GM23338 (cell line): ENCODE data around the gene KRT38. TPM values are rescaled to one million over a fixed set of nuclear protein-coding genes. Genes with fewer than 3 reads are reported as not detected.

ENCODE experiments used
- ATAC-seq: fragments of 200-7000 bp; cut with Tn5 transposase; 3 replicates; pipeline ENCODE4 v1.9.1; 2020
- DNase-seq: peaks from one replicate; pipeline ENCODE4 v3.0.0-alpha.2; 2015; ENCODE audit warnings: low spot score
- H2AFZ ChIP-seq: fragments of 200-600 bp; sonication (generic); 2 replicates; pipeline ENCODE4 v1.8.0; 2016; ENCODE audit warnings: antibody characterized with exemption, mild to moderate bottlenecking, moderate library complexity
- H3F3A ChIP-seq: fragments of 200-600 bp; sonication (generic); replicated peaks from 2 replicates; pipeline ENCODE4 v1.8.0; 2017; ENCODE audit warnings: antibody characterized with exemption, mixed run types, low read depth
- H3K27ac ChIP-seq: fragments of 200-600 bp; sonication (generic); 2 replicates; pipeline ENCODE4 v1.6.1; 2016; ENCODE audit warnings: low read depth
- H3K27me3 ChIP-seq: fragments of 200-600 bp; sonication (generic); 2 replicates; pipeline ENCODE4 v1.8.0; 2016; ENCODE audit warnings: mild to moderate bottlenecking, mixed run types, moderate library complexity; ENCODE audit not compliant: insufficient read depth
- H3K36me3 ChIP-seq: fragments of 200-600 bp; sonication (generic); 2 replicates; pipeline ENCODE4 v1.8.0; 2016; ENCODE audit warnings: mild to moderate bottlenecking; ENCODE audit not compliant: insufficient read depth
- H3K4me1 ChIP-seq: fragments of 200-600 bp; sonication (generic); 2 replicates; pipeline ENCODE4 v1.8.0; 2016; ENCODE audit warnings: mild to moderate bottlenecking, moderate library complexity; ENCODE audit not compliant: insufficient read depth
- H3K4me2 ChIP-seq: fragments of 200-600 bp; sonication (generic); 2 replicates; pipeline ENCODE4 v1.7.1; 2017; ENCODE audit warnings: mixed run types
- H3K4me3 ChIP-seq: fragments of 200-600 bp; sonication (generic); 2 replicates; pipeline ENCODE4 v1.6.1; 2016; ENCODE audit warnings: mixed run types
- H3K79me2 ChIP-seq: fragments of 200-600 bp; sonication (generic); replicated peaks from 2 replicates; pipeline ENCODE4 v1.8.0; 2017; ENCODE audit warnings: mild to moderate bottlenecking; ENCODE audit not compliant: insufficient read depth
- H3K9me2 ChIP-seq: fragments of 200-600 bp; sonication (generic); 2 replicates; pipeline ENCODE4 v1.8.0; 2017; ENCODE audit not compliant: insufficient read depth
- H4K20me1 ChIP-seq: fragments of 200-600 bp; sonication (generic); replicated peaks from 2 replicates; pipeline ENCODE4 v1.8.0; 2017; ENCODE audit warnings: mild to moderate bottlenecking; ENCODE audit not compliant: insufficient read depth
- H3K27ac Mint-ChIP-seq: 2 replicates; pipeline ENCODE4 v1.8.0; 2020; ENCODE audit warnings: inconsistent platforms, mild to moderate bottlenecking, moderate library complexity, mixed read lengths
- H3K27me3 Mint-ChIP-seq: 3 replicates; pipeline ENCODE4 v1.8.0; 2022; ENCODE audit warnings: low read depth, mild to moderate bottlenecking, moderate library complexity, mixed read lengths, inconsistent platforms; ENCODE audit not compliant: insufficient read depth, poor library complexity
- H3K36me3 Mint-ChIP-seq: 3 replicates; pipeline ENCODE4 v1.8.0; 2021; ENCODE audit warnings: low read depth, mild to moderate bottlenecking, inconsistent platforms, moderate library complexity, mixed read lengths
- H3K4me1 Mint-ChIP-seq: 3 replicates; pipeline ENCODE4 v1.8.0; 2020; ENCODE audit warnings: mild to moderate bottlenecking, inconsistent platforms, mixed read lengths
- H3K4me3 Mint-ChIP-seq: 3 replicates; pipeline ENCODE4 v1.8.0; 2021; ENCODE audit warnings: moderate library complexity, mild to moderate bottlenecking, inconsistent platforms, mixed read lengths
- H3K9me3 Mint-ChIP-seq: 3 replicates; pipeline ENCODE4 v1.8.0; 2020; ENCODE audit warnings: moderate library complexity, mild to moderate bottlenecking, inconsistent platforms, mixed read lengths
- CTCF ChIP-seq, 2 experiments: fragments of 200-600 bp in 1 of 2; sonication (generic) in 1 of 2; conservative IDR thresholded peaks; 2 replicates each; pipeline versions ENCODE4 v1.5.1 to v1.6.1; 2016 to 2017; ENCODE audit warnings: antibody characterized with exemption in 2 of 2, low read depth in 2 of 2, mild to moderate bottlenecking in 2 of 2, moderate library complexity in 1 of 2
- ETS1 ChIP-seq: IDR thresholded peaks from 2 replicates; pipeline ENCODE4 v1.6.1; 2016; ENCODE audit warnings: antibody characterized with exemption
- ZNF462 ChIP-seq: fragments of 250-450 bp; sonication (Bioruptor Pico); IDR thresholded peaks from 2 replicates; pipeline ENCODE4 v1.5.0; 2020; ENCODE audit warnings: mild to moderate bottlenecking, moderate library complexity
- polyA plus RNA-seq: library from polyadenylated mRNA; unstranded; fragments of >200 nt; fragmentation: Nextera tagmentation; extraction: Ambion mirVana; gene quantifications from 2 replicates; pipeline ENCODE4 v1.2.1, GENCODE V29; 2016
- small RNA-seq: library from RNA; depleted of rRNA; stranded (forward); fragments of <200 nt; gene quantifications from one replicate; pipeline ENCODE3, GENCODE V24; 2014; ENCODE audit warnings: low replicate concordance
- total RNA-seq: library from RNA; depleted of rRNA; stranded (reverse); fragments of >200 nt; shearing (Covaris generic); gene quantifications from 2 replicates; pipeline ENCODE4 v1.2.3, GENCODE V29; 2014; rRNA removed

The KRT38 gene
- total and polyA plus RNA-seq, 2 experiments from 2014 or later: not detected

- no peak for TF ChIP-seq ETS1
- no peak for TF ChIP-seq CTCF (conservative IDR thresholded peaks at IDR 0.05; ENCODE audit: low read depth in 2 of 2)
Observed at GRCh38 chr17:41387670-41388069, 53.1 kb downstream of the KRT38 start (continued).

GRCh38 chr17:41386227-41386626, 54.6 kb downstream of the KRT38 start:
- H3K27ac ChIP-seq: no peak overlapping the region
- no peaks in the 10 kb centered on the region for H3K4me1 ChIP-seq
- no peak overlapping the region for H3K4me2 ChIP-seq
- Mint-ChIP-seq H3K4me3 (no peak overlapping the region), H3K4me1 (no peaks in the 10 kb centered on the region), H3K36me3 (no peaks in the 10 kb centered on the region; the same call in 2 of the 3 replicates), H3K27me3 (peaks cover 2% of the 10 kb centered on the region), H3K9me3 (peaks cover 9% of the 10 kb centered on the region; the same call in 2 of the 3 replicates), H3K27ac (no peak overlapping the region)
- DNase-seq: no peak
- H3K79me2 ChIP-seq: no peaks in the 10 kb centered on the region
- H2AFZ ChIP-seq: no peak overlapping the region
- no peaks in the 10 kb centered on the region for H3K36me3 ChIP-seq
- no peaks in the 10 kb centered on the region for H4K20me1 ChIP-seq
- peaks cover 7% of the 10 kb centered on the region for H3K9me2 ChIP-seq
- H3K4me3 ChIP-seq: no peak overlapping the region
- H3F3A ChIP-seq: no peaks in the 10 kb centered on the region
- no peak for TF ChIP-seq ZNF462
- H3K27me3 ChIP-seq: no peaks in the 10 kb centered on the region
- ATAC-seq: no peak

Small RNA genes within 50 kb of the gene (small RNA-seq; reads per million reads assigned to genes)
- 5.9 reads per million, percentile 94 among the genes with 10 or more reads in this experiment for gene RNU2-32P

Other genes with a start within 250 kb of the KRT38 start
- not detected in 2 replicates for gene KRTAP9-2, start 214.3 kb downstream of the KRT38 start, total RNA-seq
- not detected in 2 replicates for gene KRTAP9-2, start 214.3 kb downstream of the KRT38 start, polyA plus RNA-seq
- not detected in 2 replicates for gene KRTAP9-3, start 208.5 kb downstream of the KRT38 start, total RNA-seq
- not detected in 2 replicates for gene KRTAP9-3, start 208.5 kb downstream of the KRT38 start, polyA plus RNA-seq
- gene KRTAP9-8, start 203.0 kb downstream of the KRT38 start, total RNA-seq: not detected in 2 replicates
- not detected in 2 replicates for gene KRTAP9-8, start 203.0 kb downstream of the KRT38 start, polyA plus RNA-seq
- gene KRTAP9-4, start 191.3 kb downstream of the KRT38 start, total RNA-seq: not detected in 2 replicates
- gene KRTAP9-4, start 191.3 kb downstream of the KRT38 start, polyA plus RNA-seq: not detected in 2 replicates
- not detected in 2 replicates for gene KRTAP9-9, start 185.6 kb downstream of the KRT38 start, total RNA-seq
- not detected in 2 replicates for gene KRTAP9-9, start 185.6 kb downstream of the KRT38 start, polyA plus RNA-seq
- gene KRTAP9-6, start 175.6 kb downstream of the KRT38 start, total RNA-seq: not detected in 2 replicates
- gene KRTAP9-6, start 175.6 kb downstream of the KRT38 start, polyA plus RNA-seq: not detected in 2 replicates
- not detected in 2 replicates for gene KRTAP9-7, start 165.3 kb downstream of the KRT38 start, total RNA-seq
- gene KRTAP9-7, start 165.3 kb downstream of the KRT38 start, polyA plus RNA-seq: not detected in 2 replicates
- not detected in 2 replicates for gene KRTAP29-1, start 138.1 kb downstream of the KRT38 start, total RNA-seq
- not detected in 2 replicates for gene KRTAP29-1, start 138.1 kb downstream of the KRT38 start, polyA plus RNA-seq
- not detected in 2 replicates for gene KRTAP16-1, start 131.7 kb downstream of the KRT38 start, total RNA-seq
- gene KRTAP16-1, start 131.7 kb downstream of the KRT38 start, polyA plus RNA-seq: not detected in 2 replicates
- not detected in 2 replicates for gene KRTAP17-1, start 125.3 kb downstream of the KRT38 start, total RNA-seq
- gene KRTAP17-1, start 125.3 kb downstream of the KRT38 start, polyA plus RNA-seq: not detected in 2 replicates
- gene KRT33A, start 90.2 kb downstream of the KRT38 start, total RNA-seq: not detected in 2 replicates
- not detected in 2 replicates for gene KRT33A, start 90.2 kb downstream of the KRT38 start, polyA plus RNA-seq
- not detected in 2 replicates for gene KRT33B, start 71.2 kb downstream of the KRT38 start, total RNA-seq
- not detected in 2 replicates for gene KRT33B, start 71.2 kb downstream of the KRT38 start, polyA plus RNA-seq
- not detected in 2 replicates for gene KRT34, start 58.7 kb downstream of the KRT38 start, total RNA-seq
- not detected in 2 replicates for gene KRT34, start 58.7 kb downstream of the KRT38 start, polyA plus RNA-seq
- gene KRT31, start 43.4 kb downstream of the KRT38 start, total RNA-seq: not detected in 2 replicates
- not detected in 2 replicates for gene KRT31, start 43.4 kb downstream of the KRT38 start, polyA plus RNA-seq
- gene KRT37, start 16.4 kb downstream of the KRT38 start, total RNA-seq: not detected in 2 replicates
- gene KRT37, start 16.4 kb downstream of the KRT38 start, polyA plus RNA-seq: not detected in 2 replicates
- not detected in 2 replicates for gene KRT32, start 26.4 kb upstream of the KRT38 start, total RNA-seq
- gene KRT32, start 26.4 kb upstream of the KRT38 start, polyA plus RNA-seq: not detected in 2 replicates
- gene KRT35, start 40.2 kb upstream of the KRT38 start, total RNA-seq: not detected in 2 replicates
- not detected in 2 replicates for gene KRT35, start 40.2 kb upstream of the KRT38 start, polyA plus RNA-seq
- not detected in 2 replicates for gene KRT36, start 48.9 kb upstream of the KRT38 start, total RNA-seq
- gene KRT36, start 48.9 kb upstream of the KRT38 start, polyA plus RNA-seq: not detected in 2 replicates
- gene KRT13, start 64.6 kb upstream of the KRT38 start, total RNA-seq: not detected in 2 replicates
- gene KRT13, start 64.6 kb upstream of the KRT38 start, polyA plus RNA-seq: not detected in 2 replicates
- 0.03 and 1.2 TPM in 2 replicates for gene KRT15, start 77.9 kb upstream of the KRT38 start, total RNA-seq
- gene KRT15, start 77.9 kb upstream of the KRT38 start, polyA plus RNA-seq: not detected in 2 replicates
- 109 and 134 TPM in 2 replicates for gene KRT19, start 87.3 kb upstream of the KRT38 start, total RNA-seq
- gene KRT19, start 87.3 kb upstream of the KRT38 start, polyA plus RNA-seq: 105 and 112 TPM in 2 replicates
- not detected in 2 replicates for gene KRT9, start 131.1 kb upstream of the KRT38 start, total RNA-seq
- gene KRT9, start 131.1 kb upstream of the KRT38 start, polyA plus RNA-seq: not detected in 2 replicates
- not detected in 2 replicates for gene KRT14, start 145.9 kb upstream of the KRT38 start, total RNA-seq
- gene KRT14, start 145.9 kb upstream of the KRT38 start, polyA plus RNA-seq: not detected in 2 replicates
- gene KRT16, start 171.8 kb upstream of the KRT38 start, total RNA-seq: not detected in 2 replicates
- gene KRT16, start 171.8 kb upstream of the KRT38 start, polyA plus RNA-seq: not detected in 2 replicates
- 0.63 TPM in 1 of 2 replicates, not detected in the other for gene KRT17, start 183.6 kb upstream of the KRT38 start, total RNA-seq
- 1.8 TPM in 2 replicates for gene KRT17, start 183.6 kb upstream of the KRT38 start, polyA plus RNA-seq
- gene EIF1, start 247.9 kb upstream of the KRT38 start, total RNA-seq: 270 and 272 TPM in 2 replicates
- 525 and 603 TPM in 2 replicates for gene EIF1, start 247.9 kb upstream of the KRT38 start, polyA plus RNA-seq